MCF 10A (cell line): ENCODE results near the gene CASK. TPM values are rescaled to one million over a fixed set of nuclear protein-coding genes. Genes with fewer than 3 reads are reported as not detected.
A peak's percentile ranks its signal among the peaks of the same experiment; 100 is the strongest.

Source experiments
- BruUV-seq: library from RNA; stranded (reverse); fragments of 400-500 nt; replicated peaks from 2 replicates; lab custom pipeline; 2021; lab: Mats Ljungman, UMichigan
- CTCF ChIA-PET: fragments of 300-600 bp; sonication (Branson Sonifier 250); formaldehyde crosslinking; extraction: SDS; loops from one replicate; lab custom pipeline; 2021; ENCODE audit warnings: antibody characterized with exemption, inconsistent platforms; lab: Yijun Ruan, JAX
- POLR2A ChIA-PET: fragments of 300-600, 350-650 bp; sonication (Branson Sonifier 250); formaldehyde crosslinking; extraction: SDS; loops from one replicate; lab custom pipeline; 2020; ENCODE audit warnings: antibody characterized with exemption, inconsistent platforms; lab: Yijun Ruan, JAX
- DNase-seq: peaks from one replicate; pipeline ENCODE4 v3.0.0-alpha.2; 2018; ENCODE audit not compliant: unreplicated experiment
- H3K27ac Mint-ChIP-seq: one replicate; pipeline ENCODE4 v1.8.0; 2022; ENCODE audit warnings: mild to moderate bottlenecking, low read depth, mixed read lengths; ENCODE audit not compliant: unreplicated experiment
- H3K27me3 Mint-ChIP-seq: one replicate; pipeline ENCODE4 v1.8.0; 2022; ENCODE audit warnings: mixed read lengths; ENCODE audit not compliant: insufficient read depth, unreplicated experiment
- H3K36me3 Mint-ChIP-seq: one replicate; pipeline ENCODE4 v1.8.0; 2022; ENCODE audit warnings: mild to moderate bottlenecking, moderate library complexity, mixed read lengths; ENCODE audit not compliant: insufficient read depth, unreplicated experiment
- H3K4me1 Mint-ChIP-seq: one replicate; pipeline ENCODE4 v1.8.0; 2022; ENCODE audit warnings: mixed read lengths; ENCODE audit not compliant: insufficient read depth, unreplicated experiment
- H3K4me3 Mint-ChIP-seq: one replicate; pipeline ENCODE4 v1.8.0; 2022; ENCODE audit warnings: mild to moderate bottlenecking, moderate library complexity, mixed read lengths; ENCODE audit not compliant: unreplicated experiment
- H3K9me3 Mint-ChIP-seq: one replicate; pipeline ENCODE4 v1.8.0; 2022; ENCODE audit warnings: mixed read lengths; ENCODE audit not compliant: unreplicated experiment
- CTCF ChIP-seq: fragments of 200-600 bp; IDR thresholded peaks from one replicate; pipeline ENCODE4 v1.8.0; 2022; ENCODE audit warnings: antibody characterized with exemption, mild to moderate bottlenecking; ENCODE audit not compliant: unreplicated experiment
- intact Hi-C: fragments of 100-400 bp; cut with micrococcal nuclease; formaldehyde crosslinking; loops from 2 replicates; pipeline ENCODE4 v1.14.1; 2022
- total RNA-seq: library from RNA; stranded (reverse); gene quantifications from 2 replicates; pipeline ENCODE4 v1.2.3, GENCODE V29; 2022

Gene CASK
- total RNA-seq, 1 experiment from 2014 or later, result 34.9 TPM

DNA sequence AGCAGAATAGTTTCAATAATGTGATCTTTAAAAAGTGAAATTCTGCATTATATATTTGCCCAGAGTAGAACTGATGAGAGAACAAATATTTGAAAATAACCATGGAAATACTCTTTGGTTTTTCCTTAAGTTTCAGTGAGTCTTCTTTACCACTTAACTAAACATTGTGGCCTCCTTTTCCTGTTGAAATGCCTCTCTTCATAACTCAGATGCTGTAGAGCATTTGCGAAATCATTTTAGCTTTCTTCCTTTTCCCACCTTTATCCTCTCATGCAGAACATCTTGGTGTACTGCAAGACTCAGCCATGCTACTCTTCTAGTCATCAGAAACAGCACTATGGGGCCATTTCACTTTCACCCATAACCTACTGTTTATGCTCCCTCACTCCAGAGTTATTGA, 48.2 kb downstream of the CASK start:
- intact Hi-C loops, result no loop called here
- ChIA-PET CTCF (no interaction called here), POLR2A (interaction anchor here (0.6 kb wide), 1 partner anchor 633 kb away, joined by 3 read pairs; no protein-coding TSS in a partner anchor)
- no peak for DNase-seq
- no TSS peak for BruUV-seq
- TF ChIP-seq CTCF, result no peak
- peaks cover 29% of the 10 kb centered on the region for H3K27me3 Mint-ChIP-seq
- H3K9me3 Mint-ChIP-seq, result no peaks in the 10 kb centered on the region
- H3K36me3 Mint-ChIP-seq, result no peaks in the 10 kb centered on the region
- H3K4me3 Mint-ChIP-seq, result no peak overlapping the region
- H3K27ac Mint-ChIP-seq, result no peak overlapping the region
- H3K4me1 Mint-ChIP-seq, result no peaks in the 10 kb centered on the region

- H3K27me3 Mint-ChIP-seq, result peaks cover 21% of the 10 kb centered on the region
- intact Hi-C loops, result no loop called here
- no peak overlapping the region for H3K27ac Mint-ChIP-seq
- POLR2A ChIA-PET, result no interaction called here
- no TSS peak for BruUV-seq
- H3K36me3 Mint-ChIP-seq, result no peaks in the 10 kb centered on the region
- DNase-seq, result no peak
- TF ChIP-seq CTCF, result no peak
- CTCF ChIA-PET, result no interaction called here
- H3K9me3 Mint-ChIP-seq, result no peaks in the 10 kb centered on the region
- H3K4me3 Mint-ChIP-seq, result no peak overlapping the region
- no peaks in the 10 kb centered on the region for H3K4me1 Mint-ChIP-seq
These were observed 52.6 kb downstream of the CASK start for GRCh38 chrX:41870719-41871151.

DNA sequence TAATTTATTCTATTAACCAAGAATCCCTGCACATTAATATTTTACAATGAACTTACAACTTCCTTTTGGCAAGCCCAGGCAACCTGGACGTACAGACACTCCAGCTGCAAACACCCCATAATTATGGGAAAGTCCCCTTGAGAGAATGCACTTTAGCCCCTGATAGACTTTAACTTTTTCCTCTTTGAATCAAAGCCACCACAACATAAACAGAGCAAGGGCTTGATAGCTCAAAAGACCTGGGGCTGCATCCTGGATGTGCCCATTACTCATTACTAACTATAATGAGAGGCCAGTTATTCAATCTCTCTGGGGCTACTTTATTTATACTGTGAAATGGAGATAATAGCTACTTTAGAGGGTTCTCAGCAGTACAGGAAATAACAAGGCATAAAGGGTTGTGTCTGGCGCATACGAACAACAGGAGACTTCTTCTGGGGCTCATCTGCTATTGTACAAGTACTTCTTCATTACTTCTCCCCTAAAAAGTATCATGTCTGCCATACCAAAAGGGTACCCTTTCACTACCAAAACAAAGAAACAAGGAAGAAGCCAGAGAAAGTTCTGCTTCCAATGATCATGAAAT, 54.9 kb downstream of the CASK start:
- H3K4me1 Mint-ChIP-seq, result no peaks in the 10 kb centered on the region
- BruUV-seq, result no TSS peak
- peaks cover 33% of the 10 kb centered on the region for H3K27me3 Mint-ChIP-seq
- POLR2A ChIA-PET, result interaction anchor here (0.9 kb wide), 1 partner anchor 12 kb away, joined by 3 read pairs; no protein-coding TSS in a partner anchor
- no peak for TF ChIP-seq CTCF
- no peak overlapping the region for H3K27ac Mint-ChIP-seq
- DNase-seq, result no peak
- CTCF ChIA-PET, result no interaction called here
- H3K4me3 Mint-ChIP-seq, result no peak overlapping the region
- H3K36me3 Mint-ChIP-seq, result no peaks in the 10 kb centered on the region
- H3K9me3 Mint-ChIP-seq, result no peaks in the 10 kb centered on the region
- intact Hi-C loops, result no loop called here

- peak; percentile 16 for DNase-seq
- ChIA-PET CTCF (no interaction called here), POLR2A (no interaction called here)
- intact Hi-C loops, result no loop called here
- H3K27me3 Mint-ChIP-seq, result peaks cover 48% of the 10 kb centered on the region
- no TSS peak for BruUV-seq
- peak; percentile 13 for TF ChIP-seq CTCF
- no peaks in the 10 kb centered on the region for H3K9me3 Mint-ChIP-seq
- H3K27ac Mint-ChIP-seq, result no peak overlapping the region
- no peaks in the 10 kb centered on the region for H3K36me3 Mint-ChIP-seq
- no peaks in the 10 kb centered on the region for H3K4me1 Mint-ChIP-seq
- H3K4me3 Mint-ChIP-seq, result no peak overlapping the region
These were observed 59.8 kb downstream of the CASK start for GRCh38 chrX:41863343-41864203.
